GM23338 (cell line): ENCODE results near the gene C1orf116. TPM values are rescaled to one million over a fixed set of nuclear protein-coding genes. Genes with fewer than 3 reads are reported as not detected.

Experiments used
- ATAC-seq: fragments of 200-7000 bp; cut with Tn5 transposase; 3 replicates; pipeline ENCODE4 v1.9.1; 2020
- DNase-seq: peaks from one replicate; pipeline ENCODE4 v3.0.0-alpha.2; 2015; ENCODE audit warnings: low spot score
- H2AFZ ChIP-seq: fragments of 200-600 bp; sonication (generic); 2 replicates; pipeline ENCODE4 v1.8.0; 2016; ENCODE audit warnings: antibody characterized with exemption, mild to moderate bottlenecking, moderate library complexity
- H3F3A ChIP-seq: fragments of 200-600 bp; sonication (generic); replicated peaks from 2 replicates; pipeline ENCODE4 v1.8.0; 2017; ENCODE audit warnings: antibody characterized with exemption, mixed run types, low read depth
- H3K27ac ChIP-seq: fragments of 200-600 bp; sonication (generic); 2 replicates; pipeline ENCODE4 v1.6.1; 2016; ENCODE audit warnings: low read depth
- H3K27me3 ChIP-seq: fragments of 200-600 bp; sonication (generic); 2 replicates; pipeline ENCODE4 v1.8.0; 2016; ENCODE audit warnings: mild to moderate bottlenecking, mixed run types, moderate library complexity; ENCODE audit not compliant: insufficient read depth
- H3K36me3 ChIP-seq: fragments of 200-600 bp; sonication (generic); 2 replicates; pipeline ENCODE4 v1.8.0; 2016; ENCODE audit warnings: mild to moderate bottlenecking; ENCODE audit not compliant: insufficient read depth
- H3K4me1 ChIP-seq: fragments of 200-600 bp; sonication (generic); 2 replicates; pipeline ENCODE4 v1.8.0; 2016; ENCODE audit warnings: mild to moderate bottlenecking, moderate library complexity; ENCODE audit not compliant: insufficient read depth
- H3K4me2 ChIP-seq: fragments of 200-600 bp; sonication (generic); 2 replicates; pipeline ENCODE4 v1.7.1; 2017; ENCODE audit warnings: mixed run types
- H3K4me3 ChIP-seq: fragments of 200-600 bp; sonication (generic); 2 replicates; pipeline ENCODE4 v1.6.1; 2016; ENCODE audit warnings: mixed run types
- H3K79me2 ChIP-seq: fragments of 200-600 bp; sonication (generic); replicated peaks from 2 replicates; pipeline ENCODE4 v1.8.0; 2017; ENCODE audit warnings: mild to moderate bottlenecking; ENCODE audit not compliant: insufficient read depth
- H3K9me2 ChIP-seq: fragments of 200-600 bp; sonication (generic); 2 replicates; pipeline ENCODE4 v1.8.0; 2017; ENCODE audit not compliant: insufficient read depth
- H4K20me1 ChIP-seq: fragments of 200-600 bp; sonication (generic); replicated peaks from 2 replicates; pipeline ENCODE4 v1.8.0; 2017; ENCODE audit warnings: mild to moderate bottlenecking; ENCODE audit not compliant: insufficient read depth
- H3K27ac Mint-ChIP-seq: 2 replicates; pipeline ENCODE4 v1.8.0; 2020; ENCODE audit warnings: inconsistent platforms, mild to moderate bottlenecking, moderate library complexity, mixed read lengths
- H3K27me3 Mint-ChIP-seq: 3 replicates; pipeline ENCODE4 v1.8.0; 2022; ENCODE audit warnings: low read depth, mild to moderate bottlenecking, moderate library complexity, mixed read lengths, inconsistent platforms; ENCODE audit not compliant: insufficient read depth, poor library complexity
- H3K36me3 Mint-ChIP-seq: 3 replicates; pipeline ENCODE4 v1.8.0; 2021; ENCODE audit warnings: low read depth, mild to moderate bottlenecking, inconsistent platforms, moderate library complexity, mixed read lengths
- H3K4me1 Mint-ChIP-seq: 3 replicates; pipeline ENCODE4 v1.8.0; 2020; ENCODE audit warnings: mild to moderate bottlenecking, inconsistent platforms, mixed read lengths
- H3K4me3 Mint-ChIP-seq: 3 replicates; pipeline ENCODE4 v1.8.0; 2021; ENCODE audit warnings: moderate library complexity, mild to moderate bottlenecking, inconsistent platforms, mixed read lengths
- H3K9me3 Mint-ChIP-seq: 3 replicates; pipeline ENCODE4 v1.8.0; 2020; ENCODE audit warnings: moderate library complexity, mild to moderate bottlenecking, inconsistent platforms, mixed read lengths
- CREB1 ChIP-seq: fragments of 250-450 bp; sonication (Bioruptor Pico); IDR thresholded peaks from 2 replicates; pipeline ENCODE4 v1.5.0; 2020; ENCODE audit warnings: low read depth, mild to moderate bottlenecking, moderate library complexity
- CTCF ChIP-seq, 2 experiments: fragments of 200-600 bp in 1 of 2; sonication (generic) in 1 of 2; conservative IDR thresholded peaks; 2 replicates each; pipeline versions ENCODE4 v1.5.1 to v1.6.1; 2016 to 2017; ENCODE audit warnings: antibody characterized with exemption in 2 of 2, low read depth in 2 of 2, mild to moderate bottlenecking in 2 of 2, moderate library complexity in 1 of 2
- ETS1 ChIP-seq: IDR thresholded peaks from 2 replicates; pipeline ENCODE4 v1.6.1; 2016; ENCODE audit warnings: antibody characterized with exemption
- EZH2 ChIP-seq: fragments of 200-600 bp; sonication (generic); IDR thresholded peaks from one replicate; pipeline ENCODE4 v1.8.0; 2017; ENCODE audit warnings: antibody characterized with exemption, mild to moderate bottlenecking, low read depth; ENCODE audit not compliant: unreplicated experiment
- EZH2phosphoT487 ChIP-seq: fragments of 200-600 bp; sonication (generic); IDR thresholded peaks from one replicate; pipeline ENCODE4 v1.8.1; 2018; ENCODE audit warnings: antibody characterized with exemption; ENCODE audit not compliant: unreplicated experiment
- JUNB ChIP-seq: IDR thresholded peaks from one replicate; pipeline ENCODE4 v1.6.1; 2016; ENCODE audit warnings: antibody characterized with exemption; ENCODE audit not compliant: unreplicated experiment
- NANOG ChIP-seq: IDR thresholded peaks from 2 replicates; pipeline ENCODE4 v1.6.1; 2016; ENCODE audit warnings: antibody characterized with exemption, borderline replicate concordance
- POLR2AphosphoS5 ChIP-seq: IDR thresholded peaks from 2 replicates; pipeline ENCODE4 v1.6.1; 2016; ENCODE audit warnings: antibody characterized with exemption, low read depth
- REST ChIP-seq: IDR thresholded peaks from one replicate; pipeline ENCODE4 v1.6.1; 2018; ENCODE audit warnings: antibody characterized with exemption; ENCODE audit not compliant: unreplicated experiment
- STAT1 ChIP-seq: IDR thresholded peaks from one replicate; pipeline ENCODE4 v1.6.1; 2016; ENCODE audit warnings: antibody characterized with exemption; ENCODE audit not compliant: unreplicated experiment
- ZNF114 ChIP-seq: fragments of 250-450 bp; sonication (Bioruptor Pico); IDR thresholded peaks from 2 replicates; pipeline ENCODE4 v1.5.0; 2020; ENCODE audit warnings: mild to moderate bottlenecking, moderate library complexity
- ZNF331 ChIP-seq: fragments of 250-450 bp; sonication (Bioruptor Pico); IDR thresholded peaks from 2 replicates; pipeline ENCODE4 v1.5.0; 2020; ENCODE audit warnings: low read depth, mild to moderate bottlenecking, moderate library complexity
- ZNF462 ChIP-seq: fragments of 250-450 bp; sonication (Bioruptor Pico); IDR thresholded peaks from 2 replicates; pipeline ENCODE4 v1.5.0; 2020; ENCODE audit warnings: mild to moderate bottlenecking, moderate library complexity
- polyA plus RNA-seq: library from polyadenylated mRNA; unstranded; fragments of >200 nt; fragmentation: Nextera tagmentation; extraction: Ambion mirVana; gene quantifications from 2 replicates; pipeline ENCODE4 v1.2.1, GENCODE V29; 2016
- total RNA-seq: library from RNA; depleted of rRNA; stranded (reverse); fragments of >200 nt; shearing (Covaris generic); gene quantifications from 2 replicates; pipeline ENCODE4 v1.2.3, GENCODE V29; 2014

C1orf116 gene
- total and polyA plus RNA-seq, 2 experiments from 2014 or later = 2.3 to 5.3 TPM

GRCh38 chr1:207081806-207082205 lies 49.2 kb upstream of the C1orf116 start (continued):
- TF ChIP-seq ETS1 (no peak), JUNB (no peak), POLR2AphosphoS5 (no peak), NANOG (no peak), ZNF331 (CRISPR knock-in tag) (no peak)

GRCh38 chr1:207081088-207081487 lies 48.5 kb upstream of the C1orf116 start:
- ATAC-seq = no peak
- H3F3A ChIP-seq = no peaks in the 10 kb centered on the region
- H3K4me2 ChIP-seq = no peak overlapping the region
- H3K4me3 ChIP-seq = no peak overlapping the region
- H3K4me1 ChIP-seq = peaks cover 3% of the 10 kb centered on the region; the same call in 1 of the 2 replicates
- peaks cover 25% of the 10 kb centered on the region for H3K4me1 Mint-ChIP-seq
- H3K27ac ChIP-seq = no peak overlapping the region
- no peak for TF ChIP-seq CREB1 (CRISPR knock-in tag)
- TF ChIP-seq STAT1 = no peak
- TF ChIP-seq NANOG = no peak
- no peak for TF ChIP-seq ZNF462 (CRISPR knock-in tag)
- no peak for TF ChIP-seq ZNF331 (CRISPR knock-in tag)
- TF ChIP-seq POLR2AphosphoS5 = no peak
- TF ChIP-seq REST = no peak
- no peak for TF ChIP-seq EZH2phosphoT487
- no peak for TF ChIP-seq CTCF (conservative IDR thresholded peaks at IDR 0.05; ENCODE audit: low read depth in 2 of 2)
- TF ChIP-seq JUNB = no peak
- no peak for TF ChIP-seq ZNF114 (CRISPR knock-in tag)
- TF ChIP-seq EZH2 = no peak
- no peak for DNase-seq
- H3K9me2 ChIP-seq = no peaks in the 10 kb centered on the region
- H3K79me2 ChIP-seq = no peaks in the 10 kb centered on the region
- H3K4me3 Mint-ChIP-seq = no peak overlapping the region
- H3K27me3 Mint-ChIP-seq = peaks cover 2% of the 10 kb centered on the region
- no peak overlapping the region for H2AFZ ChIP-seq
- no peak overlapping the region for H3K27ac Mint-ChIP-seq
- no peaks in the 10 kb centered on the region for H4K20me1 ChIP-seq
- H3K9me3 Mint-ChIP-seq = no peaks in the 10 kb centered on the region
- no peaks in the 10 kb centered on the region; the same call in 2 of the 3 replicates for H3K36me3 Mint-ChIP-seq
- H3K27me3 ChIP-seq = no peaks in the 10 kb centered on the region
- H3K36me3 ChIP-seq = no peaks in the 10 kb centered on the region
